HL-60 (cell line): Measurements from ENCODE around the gene CMIP.

Experiments
- POLR2AphosphoS5 ChIP-seq: IDR thresholded peaks from 2 replicates; pipeline ENCODE4 v1.6.1; 2012; ENCODE audit warnings: low read depth
- SPI1 ChIP-seq: IDR thresholded peaks from 2 replicates; pipeline ENCODE4 v1.6.1; 2012; ENCODE audit warnings: low read depth, mild to moderate bottlenecking, borderline replicate concordance
- TF ChIP-seq, protein P1 (sequence below): IDR thresholded peaks from one replicate; pipeline ENCODE4 v1.5.1; 2011; ENCODE audit warnings: low read length, control low read depth, inconsistent platforms; ENCODE audit not compliant: insufficient read depth
- TF ChIP-seq, protein P2 (sequence below): IDR thresholded peaks from 2 replicates; pipeline ENCODE4 v1.6.1; 2012; ENCODE audit warnings: low read depth; ENCODE audit not compliant: insufficient replicate concordance

DNA sequence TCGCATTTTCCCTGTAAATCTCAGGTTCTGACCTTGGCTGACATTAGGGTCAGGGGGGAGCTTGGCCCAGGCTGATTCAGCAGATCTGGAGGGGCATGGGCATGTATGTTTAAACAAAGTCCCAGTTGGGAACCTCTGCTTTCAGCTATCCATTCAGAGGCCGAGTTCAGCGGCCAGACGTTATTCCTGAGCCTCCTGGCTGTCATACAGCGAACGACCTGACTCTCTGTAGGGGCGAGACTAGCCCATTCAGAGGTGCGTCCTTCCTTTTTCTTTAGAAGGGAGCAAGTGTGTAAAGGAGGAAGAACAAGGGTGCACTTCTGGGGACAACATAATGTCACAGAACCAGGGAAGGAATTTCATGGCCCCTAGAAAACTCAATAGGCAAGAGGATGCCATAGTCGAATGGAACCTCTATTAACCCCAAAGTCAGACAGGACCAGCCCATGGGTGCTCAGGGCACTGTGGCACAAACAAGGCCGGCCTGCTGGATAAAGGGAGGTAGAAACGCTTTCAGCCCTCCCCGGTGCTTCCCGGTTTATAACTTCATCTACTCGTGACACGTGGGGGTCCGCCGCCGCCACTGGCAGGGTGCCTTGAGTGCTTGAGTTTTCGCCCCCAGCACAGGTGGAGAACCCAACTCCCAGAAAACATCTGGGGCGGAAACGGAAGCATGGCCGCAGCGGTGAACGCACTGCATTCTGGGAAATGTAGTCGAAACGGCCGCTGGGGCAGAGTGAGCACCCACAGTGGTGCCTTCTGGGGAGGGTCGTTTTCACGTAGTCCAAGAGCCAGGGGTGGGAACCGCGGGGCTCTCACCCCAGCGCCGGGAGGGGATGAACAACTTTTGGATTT lies 301.3 kb downstream of the CMIP start:
- TF ChIP-seq, protein P1, sequence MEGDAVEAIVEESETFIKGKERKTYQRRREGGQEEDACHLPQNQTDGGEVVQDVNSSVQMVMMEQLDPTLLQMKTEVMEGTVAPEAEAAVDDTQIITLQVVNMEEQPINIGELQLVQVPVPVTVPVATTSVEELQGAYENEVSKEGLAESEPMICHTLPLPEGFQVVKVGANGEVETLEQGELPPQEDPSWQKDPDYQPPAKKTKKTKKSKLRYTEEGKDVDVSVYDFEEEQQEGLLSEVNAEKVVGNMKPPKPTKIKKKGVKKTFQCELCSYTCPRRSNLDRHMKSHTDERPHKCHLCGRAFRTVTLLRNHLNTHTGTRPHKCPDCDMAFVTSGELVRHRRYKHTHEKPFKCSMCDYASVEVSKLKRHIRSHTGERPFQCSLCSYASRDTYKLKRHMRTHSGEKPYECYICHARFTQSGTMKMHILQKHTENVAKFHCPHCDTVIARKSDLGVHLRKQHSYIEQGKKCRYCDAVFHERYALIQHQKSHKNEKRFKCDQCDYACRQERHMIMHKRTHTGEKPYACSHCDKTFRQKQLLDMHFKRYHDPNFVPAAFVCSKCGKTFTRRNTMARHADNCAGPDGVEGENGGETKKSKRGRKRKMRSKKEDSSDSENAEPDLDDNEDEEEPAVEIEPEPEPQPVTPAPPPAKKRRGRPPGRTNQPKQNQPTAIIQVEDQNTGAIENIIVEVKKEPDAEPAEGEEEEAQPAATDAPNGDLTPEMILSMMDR = no peak
- TF ChIP-seq, protein P2, sequence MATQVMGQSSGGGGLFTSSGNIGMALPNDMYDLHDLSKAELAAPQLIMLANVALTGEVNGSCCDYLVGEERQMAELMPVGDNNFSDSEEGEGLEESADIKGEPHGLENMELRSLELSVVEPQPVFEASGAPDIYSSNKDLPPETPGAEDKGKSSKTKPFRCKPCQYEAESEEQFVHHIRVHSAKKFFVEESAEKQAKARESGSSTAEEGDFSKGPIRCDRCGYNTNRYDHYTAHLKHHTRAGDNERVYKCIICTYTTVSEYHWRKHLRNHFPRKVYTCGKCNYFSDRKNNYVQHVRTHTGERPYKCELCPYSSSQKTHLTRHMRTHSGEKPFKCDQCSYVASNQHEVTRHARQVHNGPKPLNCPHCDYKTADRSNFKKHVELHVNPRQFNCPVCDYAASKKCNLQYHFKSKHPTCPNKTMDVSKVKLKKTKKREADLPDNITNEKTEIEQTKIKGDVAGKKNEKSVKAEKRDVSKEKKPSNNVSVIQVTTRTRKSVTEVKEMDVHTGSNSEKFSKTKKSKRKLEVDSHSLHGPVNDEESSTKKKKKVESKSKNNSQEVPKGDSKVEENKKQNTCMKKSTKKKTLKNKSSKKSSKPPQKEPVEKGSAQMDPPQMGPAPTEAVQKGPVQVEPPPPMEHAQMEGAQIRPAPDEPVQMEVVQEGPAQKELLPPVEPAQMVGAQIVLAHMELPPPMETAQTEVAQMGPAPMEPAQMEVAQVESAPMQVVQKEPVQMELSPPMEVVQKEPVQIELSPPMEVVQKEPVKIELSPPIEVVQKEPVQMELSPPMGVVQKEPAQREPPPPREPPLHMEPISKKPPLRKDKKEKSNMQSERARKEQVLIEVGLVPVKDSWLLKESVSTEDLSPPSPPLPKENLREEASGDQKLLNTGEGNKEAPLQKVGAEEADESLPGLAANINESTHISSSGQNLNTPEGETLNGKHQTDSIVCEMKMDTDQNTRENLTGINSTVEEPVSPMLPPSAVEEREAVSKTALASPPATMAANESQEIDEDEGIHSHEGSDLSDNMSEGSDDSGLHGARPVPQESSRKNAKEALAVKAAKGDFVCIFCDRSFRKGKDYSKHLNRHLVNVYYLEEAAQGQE = no peak
- TF ChIP-seq POLR2AphosphoS5 (peak; percentile 44; the same call in 1 of the 2 replicates), SPI1 (no peak)
